Measurements from ENCODE around the gene EPHB1.

- TF ChIP-seq CTCF (IDR thresholded peaks at IDR 0.05), result no peak
- no peak for TF ChIP-seq POLR2A (IDR thresholded peaks at IDR 0.05)
Measured at GRCh38 chr3:134757549-134758069, 37.5 kb upstream of the EPHB1 start.
